K562 (cell line): ENCODE results near the gene ACOT9. TPM values are rescaled to one million over a fixed set of nuclear protein-coding genes. Genes with fewer than 3 reads are reported as not detected.
A peak's percentile ranks its signal among the peaks of the same experiment; 100 is the strongest.

Experiments
- ATAC-seq: fragments of 200-7000 bp; cut with Tn5 transposase; 3 replicates; pipeline ENCODE4 v1.9.1; 2020; ENCODE audit warnings: moderate library complexity
- BruUV-seq: library from RNA; stranded (reverse); fragments of 400-500 nt; replicated peaks from 2 replicates; lab custom pipeline; 2021; lab: Mats Ljungman, UMichigan
- CTCF ChIA-PET: fragments of 300-600 bp; formaldehyde crosslinking; extraction: SDS; loops from one replicate; lab custom pipeline; 2021; ENCODE audit warnings: low intra/inter-chr PET ratio; lab: Yijun Ruan, JAX
- POLR2A ChIA-PET: fragments of 300-600, 350-650 bp; sonication (Branson Sonifier 250); formaldehyde crosslinking; extraction: SDS; loops from one replicate; lab custom pipeline; 2021; ENCODE audit warnings: antibody characterized with exemption, inconsistent platforms; lab: Yijun Ruan, JAX
- DNase-seq, 4 experiments: peaks; one replicate each; pipeline versions ENCODE4 v3.0.0 to v3.0.0-alpha.2; 2011 to 2018; ENCODE audit warnings: low spot score in 3 of 4, mixed read lengths in 3 of 4; ENCODE audit errors: extremely low read depth in 1 of 4
- FAIRE-seq: peaks from 2 replicates; lab custom pipeline; 2011; peaks lifted over from hg19 to GRCh38; lab: Jason Lieb, UNC
- H2AFZ ChIP-seq: 2 replicates; pipeline ENCODE4 v1.6.0; 2011; ENCODE audit warnings: low read depth, low read length, control low read depth, inconsistent platforms
- H3K27ac ChIP-seq: fragments of 200-600 bp; 3 replicates; pipeline ENCODE4 v1.8.0; 2011; ENCODE audit warnings: low read depth, mild to moderate bottlenecking, control low read depth, inconsistent platforms, low read length, moderate library complexity, mixed read lengths; ENCODE audit errors: extremely low read depth
- H3K27me3 ChIP-seq, 2 experiments: fragments of 300-600 bp in 1 of 2; 2 replicates in 1 of 2; 3 replicates in 1 of 2; pipeline versions ENCODE4 v1.6.0 to v1.8.0; 2011; ENCODE audit warnings: inconsistent platforms in 2 of 2, low read length in 2 of 2, mild to moderate bottlenecking in 1 of 2, mixed read lengths in 1 of 2, moderate library complexity in 1 of 2; ENCODE audit not compliant: control insufficient read depth in 2 of 2, insufficient read depth in 2 of 2
- H3K36me3 ChIP-seq: fragments of 300-600 bp; 3 replicates; pipeline ENCODE4 v1.8.0; 2011; ENCODE audit warnings: mild to moderate bottlenecking, low read length, inconsistent platforms; ENCODE audit not compliant: control insufficient read depth, insufficient read depth
- H3K4me1 ChIP-seq, 2 experiments: fragments of 200-600 bp in 1 of 2; replicated peaks in 1 of 2; 2 replicates in 1 of 2; 3 replicates in 1 of 2; pipeline versions ENCODE4 v1.5.1 to v1.8.0; 2011; ENCODE audit warnings: inconsistent platforms in 2 of 2, low read length in 2 of 2, mild to moderate bottlenecking in 1 of 2, mixed read lengths in 1 of 2, moderate library complexity in 1 of 2; ENCODE audit not compliant: control insufficient read depth in 2 of 2, insufficient read depth in 2 of 2
- H3K4me2 ChIP-seq: 2 replicates; pipeline ENCODE4 v1.6.1; 2011; ENCODE audit warnings: low read length, control low read depth, inconsistent platforms, mixed read lengths; ENCODE audit not compliant: insufficient read depth
- H3K4me3 ChIP-seq: fragments of 200-600 bp; sonication (generic), shearing (Covaris generic); 2 replicates; pipeline ENCODE4 v1.5.1; 2016; ENCODE audit warnings: control low read depth, inconsistent platforms
- H3K79me2 ChIP-seq: fragments of 200-600 bp; 3 replicates; pipeline ENCODE4 v1.8.0; 2011; ENCODE audit warnings: low read length, inconsistent platforms; ENCODE audit not compliant: control insufficient read depth, insufficient read depth
- H3K9ac ChIP-seq, 2 experiments: 2 replicates each; pipeline versions ENCODE4 v1.6.0 to v1.6.1; 2011; ENCODE audit warnings: low read depth in 2 of 2, low read length in 2 of 2, control low read depth in 1 of 2, inconsistent platforms in 1 of 2, mild to moderate bottlenecking in 1 of 2, mixed read lengths in 1 of 2; ENCODE audit not compliant: insufficient read depth in 1 of 2
- H3K9me1 ChIP-seq: one replicate; pipeline ENCODE4 v1.6.0; 2011; ENCODE audit warnings: inconsistent platforms, mild to moderate bottlenecking, low read length, moderate library complexity; ENCODE audit not compliant: control insufficient read depth, insufficient read depth
- H3K9me3 ChIP-seq: replicated peaks from 2 replicates; pipeline ENCODE4 v1.5.1; 2011; ENCODE audit warnings: low read depth, low read length, inconsistent platforms; ENCODE audit not compliant: control insufficient read depth, insufficient read depth
- H4K20me1 ChIP-seq: replicated peaks from 2 replicates; pipeline ENCODE4 v1.6.1; 2011; ENCODE audit warnings: low read length, inconsistent platforms, mixed read lengths; ENCODE audit not compliant: control insufficient read depth, insufficient read depth
- BRD4 ChIP-seq: fragments of 200-600 bp; sonication (generic); IDR thresholded peaks from 2 replicates; pipeline ENCODE4 v1.6.1; 2017; ENCODE audit warnings: inconsistent platforms
- CTCF ChIP-seq, 3 experiments: IDR thresholded peaks in 2 of 3; conservative IDR thresholded peaks in 1 of 3; 2 replicates each; pipeline ENCODE4 v1.5.1; 2011 to 2012; ENCODE audit warnings: low read length in 3 of 3, mild to moderate bottlenecking in 3 of 3, control low read depth in 2 of 3, improper control_type of control experiment in 1 of 3, inconsistent platforms in 1 of 3, low read depth in 1 of 3, mixed read lengths in 1 of 3, moderate library complexity in 1 of 3; ENCODE audit not compliant: insufficient read depth in 2 of 3
- HMBOX1 ChIP-seq: sonication (generic); IDR thresholded peaks from 2 replicates; pipeline ENCODE4 v1.6.1; 2016
- HMG20B ChIP-seq: fragments of 250-450 bp; sonication (Bioruptor Pico); IDR thresholded peaks from 2 replicates; pipeline ENCODE4 v1.5.0; 2021; ENCODE audit warnings: mild to moderate bottlenecking
- KLF6 ChIP-seq: fragments of 250-450 bp; sonication (Bioruptor Pico); IDR thresholded peaks from 2 replicates; pipeline ENCODE4 v1.4.0; 2020; ENCODE audit warnings: mild to moderate bottlenecking, moderate library complexity, borderline replicate concordance
- TBL1XR1 ChIP-seq, 2 experiments: IDR thresholded peaks; 2 replicates each; pipeline ENCODE4 v1.6.1; 2012; ENCODE audit warnings: improper control_type of control experiment in 2 of 2, low read length in 2 of 2, mild to moderate bottlenecking in 1 of 2
- TRIM28 ChIP-seq: fragments of 450-650 bp; IDR thresholded peaks from 2 replicates; pipeline ENCODE4 v1.6.1; 2017
- WGBS: fragments of 100-300 bp; shearing (Covaris generic); methylation state at CpG from one replicate; pipeline ENCODE4 v1.1.6; 2016; ENCODE audit warnings: low coverage, mixed read lengths; ENCODE audit not compliant: insufficient coverage; ENCODE audit errors: missing lambda C conversion rate; 5-methylcytosine and 5-hydroxymethylcytosine counted together
- in situ Hi-C: fragments of 300-500 bp; cut with MboI; formaldehyde crosslinking; loops from 4 replicates; pipeline ENCODE4 v1.15.0; 2018; ENCODE audit warnings: inconsistent platforms, mixed read lengths
- intact Hi-C: fragments of 100-400 bp; cut with micrococcal nuclease; formaldehyde crosslinking; loops from 2 replicates; pipeline ENCODE4 v1.14.2; 2022
- polyA plus RNA-seq, 8 experiments: library from polyadenylated mRNA; depleted of rRNA in 4 of 8; stranded (reverse) in 5 of 8; unstranded in 3 of 8; fragments of >200 nt; fragmentation: Nextera tagmentation in 2 of 8; fragmentation: Illumina TruSeq in 1 of 8; extraction: Ambion mirVana in 2 of 8; extraction: Trizol in 1 of 8; gene quantifications; 2 replicates each; pipeline versions ENCODE4 v1.2.1 to v1.2.3, GENCODE V29; 2011 to 2014; ENCODE audit warnings: inconsistent platforms in 1 of 8, missing spikeins in 1 of 8
- total RNA-seq, 7 experiments: library from RNA; depleted of rRNA in 6 of 7; stranded (reverse); fragments of >200 nt in 6 of 7; fragmentation: Illumina TruSeq in 2 of 7; extraction: Trizol in 2 of 7; gene quantifications; 2 replicates each; pipeline versions ENCODE4 v1.2.1 to v1.2.3, GENCODE V29; 2011 to 2021; ENCODE audit warnings: low replicate concordance in 1 of 7

The ACOT9 gene
- total and polyA plus RNA-seq, 9 of the 15 experiments (the other 6 are each of a cell fraction or from before 2014, with no cell fraction given), result 31.2 to 80.9 (median 45.3) TPM

- H2AFZ ChIP-seq, result peak overlapping the region; percentile 66; the same call in 1 of the 2 replicates
- BruUV-seq, result no TSS peak
- intact Hi-C loops, result no loop called here
These were observed 35.9 kb upstream of the ACOT9 start for GRCh38 chrX:23779025-23779424.

More at GRCh38 chrX:23779025-23779424, 35.9 kb upstream of the ACOT9 start:
- H3K9me3 ChIP-seq, result no peaks in the 10 kb centered on the region
- DNase-seq, result no peak
- 48% methylated on average over 4 of the region's 4 CpGs for WGBS
- no peak for FAIRE-seq
- in situ Hi-C loops, result no loop called here
- H3K27me3 ChIP-seq, result no peaks in the 10 kb centered on the region
- no peak overlapping the region for H3K9ac ChIP-seq
- H3K36me3 ChIP-seq, result no peaks in the 10 kb centered on the region
- peaks cover 9% of the 10 kb centered on the region for H3K79me2 ChIP-seq
- no peak for ATAC-seq
- POLR2A ChIA-PET, result no interaction called here
- no peaks in the 10 kb centered on the region for H3K9me1 ChIP-seq
- peaks cover 8 to 10% of the 10 kb centered on the region in 2 experiments; a peak in 3 of 5 replicates for H3K4me1 ChIP-seq
- no peaks in the 10 kb centered on the region for H4K20me1 ChIP-seq
- H3K4me3 ChIP-seq, result no peak overlapping the region
- TF ChIP-seq HMBOX1 (peak; percentile 63), TBL1XR1 (IDR thresholded peaks at IDR 0.05; ENCODE audit: low read length in 2 of 2) (no peak), HMG20B (CRISPR knock-in tag) (no peak), BRD4 (no peak), TRIM28 (no peak), CTCF (IDR thresholded peaks at IDR 0.05 in 2 of 3, conservative IDR thresholded peaks at IDR 0.05 in 1 of 3; ENCODE audit: insufficient read depth in 2 of 3, low read depth in 1 of 3, low read length in 3 of 3) (peak in 1 of 3 experiments; percentile 28; a peak in 2 of 6 replicates), KLF6 (CRISPR knock-in tag) (no peak)
- TF ChIP-seq, all 486 proteins: peak for 2
- H3K27ac ChIP-seq, result no peak overlapping the region
- no peak overlapping the region for H3K4me2 ChIP-seq
- CTCF ChIA-PET, result interaction anchor here (0.6 to 0.9 kb wide), 2 partner anchors 22 to 66 kb away, joined by 3 to 5 read pairs; no protein-coding TSS in a partner anchor
